Nephron (organoid): ENCODE data around the gene RHOH.

ENCODE experiments used
- H3K27ac Mint-ChIP-seq, 3 experiments: 2 replicates each; pipeline ENCODE4 v1.8.0; 2020; ENCODE audit warnings: mixed read lengths in 3 of 3, mild to moderate bottlenecking in 2 of 3, moderate library complexity in 1 of 3
- H3K27me3 Mint-ChIP-seq: 2 replicates; pipeline ENCODE4 v1.8.0; 2021; ENCODE audit warnings: low read depth, mild to moderate bottlenecking, moderate library complexity, mixed read lengths
- H3K36me3 Mint-ChIP-seq: 2 replicates; pipeline ENCODE4 v1.8.0; 2020; ENCODE audit warnings: low read depth, mixed read lengths
- H3K4me1 Mint-ChIP-seq: 2 replicates; pipeline ENCODE4 v1.8.0; 2020; ENCODE audit warnings: mixed read lengths
- H3K4me3 Mint-ChIP-seq, 3 experiments: 2 replicates each; pipeline ENCODE4 v1.8.0; 2020; ENCODE audit warnings: mild to moderate bottlenecking in 3 of 3, mixed read lengths in 3 of 3, moderate library complexity in 2 of 3
- H3K9me3 Mint-ChIP-seq: 2 replicates; pipeline ENCODE4 v1.8.0; 2020; ENCODE audit warnings: mixed read lengths
- TF ChIP-seq, protein P1 (sequence below), 3 experiments: fragments of 200-600 bp; sonication (generic); IDR thresholded peaks; one replicate each; pipeline ENCODE4 v1.5.0; 2021; ENCODE audit warnings: antibody characterized with exemption in 3 of 3; ENCODE audit not compliant: unreplicated experiment in 3 of 3

The RHOH gene

DNA sequence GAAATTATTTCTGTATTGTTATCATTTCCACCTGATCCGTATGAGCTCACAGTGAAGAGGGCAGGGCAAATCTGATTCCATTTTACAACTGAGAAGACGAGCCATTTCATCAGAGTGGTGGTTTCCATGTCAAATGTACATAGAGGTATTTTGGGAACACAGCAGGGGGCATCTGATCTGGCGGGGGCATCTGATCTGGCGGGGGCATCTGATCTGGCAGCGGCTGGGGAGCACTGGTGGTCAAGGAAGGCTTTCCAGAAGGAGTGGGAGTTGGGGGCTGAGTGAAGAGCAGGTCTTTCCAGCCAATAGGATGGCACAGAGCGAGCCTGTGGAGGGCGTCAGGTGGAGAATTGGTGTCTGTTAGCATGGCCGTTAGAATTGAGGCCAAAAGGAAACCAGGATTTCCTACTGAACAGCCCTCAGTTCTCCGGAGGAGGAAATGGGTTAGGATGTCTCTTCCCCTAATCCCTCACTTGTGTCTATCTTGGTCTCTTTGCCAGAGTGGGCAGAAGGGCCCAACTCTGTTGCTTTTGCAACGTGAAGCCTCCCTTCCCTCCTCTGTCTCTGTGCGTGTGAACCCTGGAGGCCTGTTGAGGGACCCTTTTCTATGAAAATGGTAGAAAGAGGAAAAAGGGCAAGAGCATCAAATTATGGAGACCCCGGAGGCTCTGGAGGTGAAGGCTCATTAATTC lies 41.3 kb downstream of the RHOH start:
- H3K27ac Mint-ChIP-seq, result no peak overlapping the region
- peaks cover 4% of the 10 kb centered on the region for H3K27me3 Mint-ChIP-seq
- H3K9me3 Mint-ChIP-seq, result no peaks in the 10 kb centered on the region
- no peaks in the 10 kb centered on the region for H3K4me1 Mint-ChIP-seq
- H3K36me3 Mint-ChIP-seq, result no peaks in the 10 kb centered on the region
- no peak overlapping the region for H3K4me3 Mint-ChIP-seq
- TF ChIP-seq, protein P1, sequence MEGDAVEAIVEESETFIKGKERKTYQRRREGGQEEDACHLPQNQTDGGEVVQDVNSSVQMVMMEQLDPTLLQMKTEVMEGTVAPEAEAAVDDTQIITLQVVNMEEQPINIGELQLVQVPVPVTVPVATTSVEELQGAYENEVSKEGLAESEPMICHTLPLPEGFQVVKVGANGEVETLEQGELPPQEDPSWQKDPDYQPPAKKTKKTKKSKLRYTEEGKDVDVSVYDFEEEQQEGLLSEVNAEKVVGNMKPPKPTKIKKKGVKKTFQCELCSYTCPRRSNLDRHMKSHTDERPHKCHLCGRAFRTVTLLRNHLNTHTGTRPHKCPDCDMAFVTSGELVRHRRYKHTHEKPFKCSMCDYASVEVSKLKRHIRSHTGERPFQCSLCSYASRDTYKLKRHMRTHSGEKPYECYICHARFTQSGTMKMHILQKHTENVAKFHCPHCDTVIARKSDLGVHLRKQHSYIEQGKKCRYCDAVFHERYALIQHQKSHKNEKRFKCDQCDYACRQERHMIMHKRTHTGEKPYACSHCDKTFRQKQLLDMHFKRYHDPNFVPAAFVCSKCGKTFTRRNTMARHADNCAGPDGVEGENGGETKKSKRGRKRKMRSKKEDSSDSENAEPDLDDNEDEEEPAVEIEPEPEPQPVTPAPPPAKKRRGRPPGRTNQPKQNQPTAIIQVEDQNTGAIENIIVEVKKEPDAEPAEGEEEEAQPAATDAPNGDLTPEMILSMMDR (IDR thresholded peaks at IDR 0.05; ENCODE audit: unreplicated experiment in 3 of 3), result no peak

DNA sequence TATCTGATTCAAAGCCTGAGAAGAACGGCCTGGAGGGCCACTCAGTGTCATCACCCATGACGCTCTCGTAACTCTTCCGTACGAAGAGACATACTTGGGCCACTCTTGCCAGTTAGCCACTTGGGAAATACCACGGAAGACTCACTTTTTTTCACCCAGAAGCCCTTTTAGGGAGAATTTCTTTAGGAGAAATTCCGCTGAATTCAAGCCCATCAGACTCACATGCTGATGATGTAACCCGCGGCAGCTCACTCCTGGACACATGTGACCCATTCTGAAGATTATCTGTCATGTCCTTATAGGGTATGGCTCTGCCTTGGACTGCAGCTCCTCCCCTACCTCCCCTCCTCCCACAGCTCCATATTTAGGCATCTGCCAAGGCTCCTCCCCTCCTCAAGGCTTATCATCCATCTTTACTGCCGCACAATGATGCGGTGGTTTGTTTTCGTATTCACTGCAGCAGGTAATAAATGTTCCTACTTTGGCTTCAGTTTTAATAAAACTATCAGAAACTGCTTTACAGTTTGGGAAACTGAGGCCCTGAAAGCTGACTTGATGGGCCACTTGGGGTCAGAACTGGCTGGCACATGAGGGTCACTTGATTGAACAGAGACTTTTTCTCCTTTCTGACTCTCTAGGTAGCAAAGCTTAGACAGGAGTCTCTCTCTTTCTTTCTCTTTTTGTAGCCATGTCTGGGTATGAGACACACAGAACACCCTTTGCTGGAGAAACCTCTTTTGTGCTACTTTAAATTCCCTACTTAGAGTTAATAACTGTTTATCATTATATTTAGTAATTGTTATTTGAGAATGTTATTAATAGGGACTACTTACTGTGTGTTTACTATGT lies 42.1 kb downstream of the RHOH start:
- TF ChIP-seq, protein P1 (IDR thresholded peaks at IDR 0.05; ENCODE audit: unreplicated experiment in 3 of 3), result no peak
- Mint-ChIP-seq H3K4me1 (no peaks in the 10 kb centered on the region), H3K9me3 (no peaks in the 10 kb centered on the region), H3K27ac (no peak overlapping the region), H3K27me3 (peaks cover 4% of the 10 kb centered on the region), H3K4me3 (no peak overlapping the region), H3K36me3 (no peaks in the 10 kb centered on the region)

DNA sequence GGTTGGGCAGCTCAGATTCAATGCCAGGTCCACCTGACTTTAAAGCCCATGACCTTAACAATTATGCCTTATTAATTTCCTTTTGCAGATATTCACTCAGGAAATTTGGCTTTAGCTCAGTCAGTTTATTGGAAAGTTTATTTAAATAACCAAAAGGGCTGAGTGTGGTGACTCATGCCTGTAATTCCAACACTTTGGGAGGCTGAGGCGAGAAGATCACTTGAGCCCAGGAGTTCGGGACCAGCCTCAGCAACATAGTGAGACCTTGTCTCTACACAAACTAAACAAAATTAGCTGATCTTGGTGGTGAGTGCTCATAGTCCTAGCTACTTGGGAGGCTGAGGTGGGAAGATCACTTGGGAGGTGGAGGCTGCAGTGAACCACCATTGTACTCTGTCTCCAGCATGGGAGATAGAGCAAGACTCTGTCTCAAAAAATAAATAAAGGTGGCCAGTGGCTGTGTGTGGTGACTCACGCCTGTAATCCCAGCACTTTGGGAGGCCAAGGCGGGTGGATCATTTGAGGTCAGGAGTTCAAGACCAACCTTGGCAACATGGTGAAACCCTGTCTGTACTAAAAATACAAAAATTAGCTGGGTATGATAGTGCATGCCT lies 43.3 kb downstream of the RHOH start:
- H3K36me3 Mint-ChIP-seq, result no peaks in the 10 kb centered on the region
- no peaks in the 10 kb centered on the region for H3K9me3 Mint-ChIP-seq
- H3K4me3 Mint-ChIP-seq, result no peak overlapping the region
- H3K4me1 Mint-ChIP-seq, result no peaks in the 10 kb centered on the region
- no peak overlapping the region for H3K27ac Mint-ChIP-seq
- H3K27me3 Mint-ChIP-seq, result peaks cover 4% of the 10 kb centered on the region
- TF ChIP-seq, protein P1 (IDR thresholded peaks at IDR 0.05; ENCODE audit: unreplicated experiment in 3 of 3), result no peak

DNA sequence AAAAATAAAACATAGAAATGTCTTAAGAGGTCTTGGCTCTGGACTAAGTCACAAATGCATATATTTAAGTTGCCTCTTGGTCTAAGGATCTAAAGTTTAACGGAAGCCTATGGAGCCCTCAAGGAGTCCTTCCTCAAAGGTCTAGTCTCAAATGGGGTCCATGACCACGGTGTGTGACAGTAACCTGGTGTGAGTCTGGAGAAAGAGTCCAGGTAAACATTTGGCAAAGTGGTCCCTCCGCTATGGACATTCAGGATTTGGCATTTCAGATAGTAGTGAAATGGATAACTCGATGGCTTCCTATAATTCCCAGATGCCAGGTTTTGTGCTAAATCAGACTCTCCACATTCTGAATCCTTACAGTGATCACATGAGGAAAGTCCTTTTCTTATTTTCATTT lies 44.2 kb downstream of the RHOH start:
- no peak overlapping the region for H3K4me3 Mint-ChIP-seq
- no peaks in the 10 kb centered on the region for H3K36me3 Mint-ChIP-seq
- no peaks in the 10 kb centered on the region for H3K9me3 Mint-ChIP-seq
- H3K27ac Mint-ChIP-seq, result no peak overlapping the region
- TF ChIP-seq, protein P1 (IDR thresholded peaks at IDR 0.05; ENCODE audit: unreplicated experiment in 3 of 3), result no peak
- H3K4me1 Mint-ChIP-seq, result no peaks in the 10 kb centered on the region
- peaks cover 4% of the 10 kb centered on the region for H3K27me3 Mint-ChIP-seq

DNA sequence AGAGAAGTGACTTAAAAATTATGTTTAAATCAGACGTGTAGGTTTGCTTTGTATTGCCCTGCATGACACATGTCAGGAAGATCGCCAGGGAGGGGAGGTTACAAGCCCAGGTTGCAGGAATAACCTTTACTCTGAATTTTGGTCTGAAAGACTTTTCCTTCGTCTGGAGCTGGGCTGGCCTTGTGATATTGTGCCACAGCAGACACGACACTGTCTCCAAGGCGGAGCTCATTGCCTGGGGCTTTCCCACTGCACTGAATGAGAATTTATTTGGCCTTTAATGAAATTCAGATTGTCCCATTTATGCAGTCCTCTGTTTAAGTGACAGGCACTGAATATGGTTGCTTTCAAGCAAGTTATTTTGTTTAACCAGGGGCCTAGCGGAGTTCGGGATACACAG lies 45.1 kb downstream of the RHOH start:
- Mint-ChIP-seq H3K4me3 (no peak overlapping the region), H3K4me1 (no peaks in the 10 kb centered on the region), H3K27me3 (peaks cover 4% of the 10 kb centered on the region), H3K36me3 (no peaks in the 10 kb centered on the region), H3K9me3 (no peaks in the 10 kb centered on the region), H3K27ac (no peak overlapping the region)
- TF ChIP-seq, protein P1 (IDR thresholded peaks at IDR 0.05; ENCODE audit: unreplicated experiment in 3 of 3), result no peak
